GM12878 (cell line): ENCODE results near the gene PRF1. TPM values are rescaled to one million over a fixed set of nuclear protein-coding genes. Genes with fewer than 3 reads are reported as not detected.

ENCODE experiments used
- ATAC-seq: fragments of 200-7000 bp; cut with Tn5 transposase; 3 replicates; pipeline ENCODE4 v1.9.1; 2020; ENCODE audit warnings: mild to moderate bottlenecking, moderate library complexity
- BruUV-seq: library from RNA; stranded (reverse); fragments of 400-500 nt; replicated peaks from 2 replicates; lab custom pipeline; 2021; lab: Mats Ljungman, UMichigan
- CTCF ChIA-PET: fragments of 300-600 bp; sonication (Branson Sonifier 250); formaldehyde crosslinking; extraction: SDS; loops from one replicate; lab custom pipeline; 2021; ENCODE audit warnings: inconsistent platforms; lab: Yijun Ruan, JAX
- POLR2A ChIA-PET: fragments of 350-600 bp; formaldehyde crosslinking; extraction: SDS; loops from one replicate; lab custom pipeline; 2021; ENCODE audit warnings: inconsistent platforms; lab: Charles Lee
- RAD21 ChIA-PET: fragments of 300-600 bp; sonication (Branson Sonifier 250); formaldehyde crosslinking; loops from one replicate; lab custom pipeline; 2023; ENCODE audit warnings: antibody characterized with exemption; ENCODE audit not compliant: unreplicated experiment; lab: Charles Lee
- SMC1A ChIA-PET: fragments of 300-600 bp; sonication (Branson Sonifier 250); formaldehyde crosslinking; loops from one replicate; lab custom pipeline; 2023; ENCODE audit not compliant: unreplicated experiment, uncharacterized antibody; lab: Charles Lee
- DNase-seq: peaks from one replicate; pipeline ENCODE4 v3.0.0-alpha.2; 2011; ENCODE audit warnings: low read depth, low spot score
- FAIRE-seq: peaks from 3 replicates; lab custom pipeline; 2011; peaks lifted over from hg19 to GRCh38; lab: Jason Lieb, UNC
- H2AFZ ChIP-seq: 2 replicates; pipeline ENCODE4 v1.6.0; 2011; ENCODE audit warnings: low read depth, low read length, control low read depth; ENCODE audit not compliant: control insufficient read depth
- H3K27ac ChIP-seq: 2 replicates; pipeline ENCODE4 v1.5.1; 2011; ENCODE audit warnings: control low read depth; ENCODE audit not compliant: control insufficient read depth, insufficient read depth
- H3K27me3 ChIP-seq, 2 experiments: replicated peaks in 1 of 2; 2 replicates each; pipeline versions ENCODE4 v1.6.0 to v1.6.1; 2011; ENCODE audit warnings: low read length in 1 of 2; ENCODE audit not compliant: control insufficient read depth in 2 of 2, insufficient read depth in 2 of 2
- H3K36me3 ChIP-seq, 2 experiments: 2 replicates each; pipeline ENCODE4 v1.5.1; 2011; ENCODE audit warnings: low read length in 1 of 2; ENCODE audit not compliant: control insufficient read depth in 2 of 2, insufficient read depth in 2 of 2
- H3K4me1 ChIP-seq: 2 replicates; pipeline ENCODE4 v1.6.1; 2011; ENCODE audit warnings: mild to moderate bottlenecking, low read length, moderate library complexity, mixed read lengths; ENCODE audit not compliant: control insufficient read depth, insufficient read depth
- H3K4me2 ChIP-seq: 2 replicates; pipeline ENCODE4 v1.6.0; 2011; ENCODE audit warnings: control low read depth; ENCODE audit not compliant: control insufficient read depth, insufficient read depth
- H3K4me3 ChIP-seq: fragments of 200-600 bp; sonication (generic); 2 replicates; pipeline ENCODE4 v1.5.1; 2016
- H3K79me2 ChIP-seq: 2 replicates; pipeline ENCODE4 v1.6.0; 2011; ENCODE audit warnings: low read length; ENCODE audit not compliant: control insufficient read depth, insufficient read depth
- H3K9ac ChIP-seq: 2 replicates; pipeline ENCODE4 v1.8.0; 2011; ENCODE audit warnings: low read length, control low read depth, mixed read lengths; ENCODE audit not compliant: control insufficient read depth, insufficient read depth
- H3K9me3 ChIP-seq: replicated peaks from 3 replicates; pipeline ENCODE4 v1.5.1; 2011; ENCODE audit warnings: mild to moderate bottlenecking, low read length; ENCODE audit not compliant: control insufficient read depth, insufficient read depth
- H4K20me1 ChIP-seq: 2 replicates; pipeline ENCODE4 v1.6.0; 2011; ENCODE audit not compliant: control insufficient read depth, insufficient read depth
- ASH2L ChIP-seq: fragments of 300-600, 200-600 bp; sonication (generic); IDR thresholded peaks from 2 replicates; pipeline ENCODE4 v1.6.1; 2017; ENCODE audit warnings: low read depth, mild to moderate bottlenecking, borderline replicate concordance
- CEBPB ChIP-seq, 2 experiments: fragments of 150-350 bp in 1 of 2; IDR thresholded peaks; 2 replicates each; pipeline ENCODE4 v1.6.1; 2012 to 2014; ENCODE audit warnings: low read depth in 2 of 2, low read length in 2 of 2, borderline replicate concordance in 1 of 2, inconsistent platforms in 1 of 2
- CREM ChIP-seq: IDR thresholded peaks from 2 replicates; pipeline ENCODE4 v1.6.1; 2014; ENCODE audit warnings: antibody characterized with exemption, low read depth
- EZH2 ChIP-seq: IDR thresholded peaks from 2 replicates; pipeline ENCODE4 v1.6.1; 2012; ENCODE audit warnings: low read depth, mild to moderate bottlenecking, control low read depth, inconsistent platforms, low read length, borderline replicate concordance; ENCODE audit not compliant: control insufficient read depth
- HDAC6 ChIP-seq: fragments of 200-600 bp; sonication (generic); IDR thresholded peaks from one replicate; pipeline ENCODE4 v1.8.0; 2017; ENCODE audit warnings: antibody characterized with exemption; ENCODE audit not compliant: unreplicated experiment
- IKZF1 ChIP-seq: fragments of 450-650 bp; conservative IDR thresholded peaks from 2 replicates; pipeline ENCODE4 v1.6.1; 2017; ENCODE audit warnings: antibody characterized with exemption, mild to moderate bottlenecking
- LARP7 ChIP-seq: fragments of 450-650 bp; IDR thresholded peaks from 2 replicates; pipeline ENCODE4 v1.6.1; 2017; ENCODE audit warnings: mild to moderate bottlenecking
- MEF2A ChIP-seq: IDR thresholded peaks from 2 replicates; pipeline ENCODE4 v1.6.1; 2011; ENCODE audit warnings: low read depth, mild to moderate bottlenecking, low read length, moderate library complexity; ENCODE audit not compliant: insufficient read depth
- NFYA ChIP-seq: IDR thresholded peaks from 2 replicates; pipeline ENCODE4 v1.6.1; 2011; ENCODE audit warnings: low read depth, mild to moderate bottlenecking, low read length, improper control_type of control experiment, borderline replicate concordance
- NR2C1 ChIP-seq: fragments of 450-650 bp; IDR thresholded peaks from 2 replicates; pipeline ENCODE4 v1.6.1; 2017; ENCODE audit warnings: antibody characterized with exemption, mild to moderate bottlenecking, moderate library complexity
- NR2F1 ChIP-seq: fragments of 450-650 bp; conservative IDR thresholded peaks from 2 replicates; pipeline ENCODE4 v1.6.1; 2017; ENCODE audit warnings: mild to moderate bottlenecking
- NRF1 ChIP-seq: conservative IDR thresholded peaks from 2 replicates; pipeline ENCODE4 v1.6.1; 2011; ENCODE audit warnings: mild to moderate bottlenecking, low read depth, low read length, improper control_type of control experiment
- SREBF1 ChIP-seq: IDR thresholded peaks from 2 replicates; pipeline ENCODE4 v1.6.1; 2012; ENCODE audit warnings: mild to moderate bottlenecking, low read length
- SRF ChIP-seq, 2 experiments: IDR thresholded peaks; 2 replicates each; pipeline ENCODE4 v1.6.1; 2011; ENCODE audit warnings: low read depth in 2 of 2, low read length in 2 of 2, mild to moderate bottlenecking in 1 of 2, moderate library complexity in 1 of 2
- YBX1 ChIP-seq: fragments of 450-650 bp; IDR thresholded peaks from 2 replicates; pipeline ENCODE4 v1.6.1; 2016; ENCODE audit warnings: antibody characterized with exemption
- ZSCAN29 ChIP-seq: fragments of 450-650 bp; IDR thresholded peaks from 2 replicates; pipeline ENCODE4 v1.6.1; 2017; ENCODE audit warnings: mild to moderate bottlenecking, moderate library complexity
- WGBS: methylation state at CpG from one replicate; pipeline ENCODE4 v1.1.6; 2016; ENCODE audit warnings: low lambda C conversion rate; ENCODE audit not compliant: insufficient replicate concordance, insufficient coverage; ENCODE audit errors: missing lambda C conversion rate; 5-methylcytosine and 5-hydroxymethylcytosine counted together
- in situ Hi-C: fragments of 300-500 bp; cut with MboI; formaldehyde crosslinking; loops from 9 replicates; pipeline ENCODE4 v1.14.3; 2018; ENCODE audit warnings: mixed read lengths
- intact Hi-C: fragments of 100-400 bp; cut with micrococcal nuclease; formaldehyde crosslinking; loops from one replicate; pipeline ENCODE4 v1.14.2; 2022; ENCODE audit not compliant: unreplicated experiment
- polyA plus RNA-seq, 11 experiments: library from polyadenylated mRNA; depleted of rRNA in 4 of 11; unstranded in 6 of 11; stranded (reverse) in 5 of 11; fragments of >200 nt; fragmentation: Nextera tagmentation in 4 of 11; fragmentation: Illumina TruSeq in 1 of 11; extraction: Ambion mirVana in 4 of 11; extraction: Trizol in 1 of 11; gene quantifications; 1 replicate in 1 of 11; 2 replicates in 10 of 11; pipeline versions ENCODE4 v1.2.1 to v1.2.3, GENCODE V29; 2011 to 2016; ENCODE audit warnings: inconsistent platforms in 2 of 11, missing spikeins in 2 of 11, low read depth in 1 of 11
- total RNA-seq, 4 experiments: library from RNA; depleted of rRNA in 3 of 4; stranded (reverse); fragments of >200 nt in 3 of 4; fragmentation: Illumina TruSeq in 1 of 4; extraction: Trizol in 1 of 4; gene quantifications; 2 replicates each; pipeline versions ENCODE4 v1.2.1 to v1.2.3, GENCODE V29; 2013 to 2021
- TF ChIP-seq, protein P1 (sequence below): fragments of 450-650 bp; IDR thresholded peaks from 2 replicates; pipeline ENCODE4 v1.6.1; 2017; ENCODE audit warnings: mild to moderate bottlenecking, moderate library complexity

Gene PRF1
- total and polyA plus RNA-seq, 10 of the 15 experiments (the other 5 are each of a cell fraction or from before 2014, with no cell fraction given) = 0.84 to 15.7 (median 1.3) TPM

DNA sequence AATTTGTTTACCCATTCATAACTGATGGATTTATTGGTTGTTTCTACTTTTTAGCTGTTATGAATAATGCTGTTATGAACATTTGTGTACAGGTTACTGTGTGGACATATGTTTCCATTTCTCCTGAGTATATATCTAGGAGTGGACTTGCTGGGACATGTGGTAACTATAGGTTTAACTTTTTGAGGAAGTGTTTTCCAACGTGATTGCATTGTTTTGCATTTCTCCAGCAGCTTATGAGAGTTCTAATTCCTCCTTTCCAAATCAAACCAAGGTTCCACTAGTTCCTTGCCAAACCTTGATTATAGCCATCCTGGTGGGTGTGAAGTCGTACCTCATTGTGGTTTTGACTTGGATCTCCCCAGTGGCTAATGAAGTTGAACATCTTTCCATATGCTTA, 2.6 kb upstream of the PRF1 start:
- Histone ChIP-seq H4K20me1 (no peaks in the 10 kb centered on the region), H3K4me2 (no peak overlapping the region), H3K9me3 (no peaks in the 10 kb centered on the region), H2AFZ (no peak overlapping the region), H3K36me3 (no peaks in the 10 kb centered on the region), H3K79me2 (no peaks in the 10 kb centered on the region), H3K27ac (no peak overlapping the region), H3K9ac (no peak overlapping the region)
- in situ Hi-C loops = no loop called here
- ChIA-PET POLR2A (no interaction called here), CTCF (no interaction called here), SMC1A (interaction anchor here (0.7 kb wide), 1 partner anchor 12 kb away, joined by 4 read pairs; no protein-coding TSS in a partner anchor)
- DNase-seq = no peak
- BruUV-seq = no TSS peak
- intact Hi-C loops = no loop called here
- TF ChIP-seq SREBF1 (no peak), MEF2A (no peak), NR2C1 (no peak), EZH2 (no peak), NRF1 (no peak), NR2F1 (no peak), NFYA (no peak), CREM (no peak), ASH2L (no peak), ZSCAN29 (no peak), HDAC6 (no peak), LARP7 (no peak), SRF (IDR thresholded peaks at IDR 0.05; ENCODE audit: low read depth in 2 of 2, low read length in 2 of 2) (no peak), YBX1 (no peak), IKZF1 (no peak), CEBPB (IDR thresholded peaks at IDR 0.05; ENCODE audit: borderline replicate concordance in 1 of 2, low read depth in 2 of 2, low read length in 2 of 2) (no peak)
- TF ChIP-seq, protein P1, sequence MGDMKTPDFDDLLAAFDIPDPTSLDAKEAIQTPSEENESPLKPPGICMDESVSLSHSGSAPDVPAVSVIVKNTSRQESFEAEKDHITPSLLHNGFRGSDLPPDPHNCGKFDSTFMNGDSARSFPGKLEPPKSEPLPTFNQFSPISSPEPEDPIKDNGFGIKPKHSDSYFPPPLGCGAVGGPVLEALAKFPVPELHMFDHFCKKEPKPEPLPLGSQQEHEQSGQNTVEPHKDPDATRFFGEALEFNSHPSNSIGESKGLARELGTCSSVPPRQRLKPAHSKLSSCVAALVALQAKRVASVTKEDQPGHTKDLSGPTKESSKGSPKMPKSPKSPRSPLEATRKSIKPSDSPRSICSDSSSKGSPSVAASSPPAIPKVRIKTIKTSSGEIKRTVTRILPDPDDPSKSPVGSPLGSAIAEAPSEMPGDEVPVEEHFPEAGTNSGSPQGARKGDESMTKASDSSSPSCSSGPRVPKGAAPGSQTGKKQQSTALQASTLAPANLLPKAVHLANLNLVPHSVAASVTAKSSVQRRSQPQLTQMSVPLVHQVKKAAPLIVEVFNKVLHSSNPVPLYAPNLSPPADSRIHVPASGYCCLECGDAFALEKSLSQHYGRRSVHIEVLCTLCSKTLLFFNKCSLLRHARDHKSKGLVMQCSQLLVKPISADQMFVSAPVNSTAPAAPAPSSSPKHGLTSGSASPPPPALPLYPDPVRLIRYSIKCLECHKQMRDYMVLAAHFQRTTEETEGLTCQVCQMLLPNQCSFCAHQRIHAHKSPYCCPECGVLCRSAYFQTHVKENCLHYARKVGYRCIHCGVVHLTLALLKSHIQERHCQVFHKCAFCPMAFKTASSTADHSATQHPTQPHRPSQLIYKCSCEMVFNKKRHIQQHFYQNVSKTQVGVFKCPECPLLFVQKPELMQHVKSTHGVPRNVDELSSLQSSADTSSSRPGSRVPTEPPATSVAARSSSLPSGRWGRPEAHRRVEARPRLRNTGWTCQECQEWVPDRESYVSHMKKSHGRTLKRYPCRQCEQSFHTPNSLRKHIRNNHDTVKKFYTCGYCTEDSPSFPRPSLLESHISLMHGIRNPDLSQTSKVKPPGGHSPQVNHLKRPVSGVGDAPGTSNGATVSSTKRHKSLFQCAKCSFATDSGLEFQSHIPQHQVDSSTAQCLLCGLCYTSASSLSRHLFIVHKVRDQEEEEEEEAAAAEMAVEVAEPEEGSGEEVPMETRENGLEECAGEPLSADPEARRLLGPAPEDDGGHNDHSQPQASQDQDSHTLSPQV = no peak
- TF ChIP-seq, all 136 proteins: peak for 0
- no peak for ATAC-seq
- RAD21 ChIA-PET = interaction anchor here (0.7 kb wide), 1 partner anchor 25 kb away, joined by 3 read pairs; no protein-coding TSS in a partner anchor
- WGBS = 11% methylated on average over 2 of the region's 2 CpGs
- Histone ChIP-seq H3K4me1 (no peaks in the 10 kb centered on the region), H3K27me3 (no peaks in the 10 kb centered on the region), H3K4me3 (no peak overlapping the region)
- no peak for FAIRE-seq
